NT2/D1 (cell line): Measurements from ENCODE around the gene JMY.

Experiments used
- DNase-seq: peaks from one replicate; pipeline ENCODE4 v3.0.0-alpha.2; 2011; ENCODE audit warnings: low read depth, low spot score
- H3K27me3 ChIP-seq: 2 replicates; pipeline ENCODE4 v1.6.0; 2011; ENCODE audit warnings: mild to moderate bottlenecking; ENCODE audit not compliant: insufficient read length, insufficient read depth
- H3K36me3 ChIP-seq: 2 replicates; pipeline ENCODE4 v1.6.1; 2011; ENCODE audit warnings: mild to moderate bottlenecking, low read length, mixed read lengths; ENCODE audit not compliant: insufficient read depth, insufficient read length
- H3K4me1 ChIP-seq: 2 replicates; pipeline ENCODE4 v1.5.1; 2011; ENCODE audit not compliant: insufficient read depth, insufficient read length
- H3K4me3 ChIP-seq: 2 replicates; pipeline ENCODE4 v1.5.1; 2011; ENCODE audit warnings: low read depth; ENCODE audit not compliant: insufficient read length
- H3K9ac ChIP-seq: 2 replicates; pipeline ENCODE4 v1.6.0; 2011; ENCODE audit warnings: low read depth; ENCODE audit not compliant: insufficient read length
- H3K9me3 ChIP-seq: 2 replicates; pipeline ENCODE4 v1.5.1; 2011; ENCODE audit warnings: mild to moderate bottlenecking, low read length; ENCODE audit not compliant: insufficient read depth
- SUZ12 ChIP-seq: IDR thresholded peaks from 2 replicates; pipeline ENCODE4 v1.6.1; 2011; ENCODE audit not compliant: insufficient read length, insufficient read depth; ENCODE audit errors: extremely low read depth
- YY1 ChIP-seq: IDR thresholded peaks from 2 replicates; pipeline ENCODE4 v1.6.1; 2011; ENCODE audit not compliant: insufficient read length, insufficient read depth
- ZNF274 ChIP-seq: IDR thresholded peaks from 2 replicates; pipeline ENCODE4 v1.6.1; 2011; ENCODE audit warnings: mild to moderate bottlenecking, low read depth, low read length

JMY gene

GRCh38 chr5:79225441-79225840 is 10.5 kb upstream of the JMY start:
- H3K36me3 ChIP-seq = no peaks in the 10 kb centered on the region
- H3K9me3 ChIP-seq = no peaks in the 10 kb centered on the region
- no peak for TF ChIP-seq SUZ12
- TF ChIP-seq YY1 = no peak
- TF ChIP-seq ZNF274 = no peak
- no peaks in the 10 kb centered on the region for H3K27me3 ChIP-seq
- H3K9ac ChIP-seq = no peak overlapping the region
- no peak overlapping the region for H3K4me3 ChIP-seq
- DNase-seq = no peak
- no peaks in the 10 kb centered on the region for H3K4me1 ChIP-seq

- Histone ChIP-seq H3K9me3 (no peaks in the 10 kb centered on the region), H3K36me3 (no peaks in the 10 kb centered on the region), H3K9ac (no peak overlapping the region), H3K27me3 (no peaks in the 10 kb centered on the region), H3K4me1 (no peaks in the 10 kb centered on the region), H3K4me3 (no peak overlapping the region)
- TF ChIP-seq YY1 (no peak), SUZ12 (no peak), ZNF274 (no peak)
- no peak for DNase-seq
Measured at GRCh38 chr5:79227484-79228025, 8.4 kb upstream of the JMY start.

- TF ChIP-seq SUZ12 = no peak
- no peaks in the 10 kb centered on the region for H3K4me1 ChIP-seq
- H3K4me3 ChIP-seq = no peak overlapping the region
- DNase-seq = no peak
- no peak overlapping the region for H3K9ac ChIP-seq
- H3K36me3 ChIP-seq = no peaks in the 10 kb centered on the region
- H3K9me3 ChIP-seq = no peaks in the 10 kb centered on the region
- no peaks in the 10 kb centered on the region for H3K27me3 ChIP-seq
Measured at GRCh38 chr5:79229357-79230174, 6.4 kb upstream of the JMY start.

GRCh38 chr5:79235261-79235633 is 684 bp upstream of the JMY start:
- peak overlapping the region; percentile 80 for H3K9ac ChIP-seq
- H3K27me3 ChIP-seq = peaks cover 7% of the 10 kb centered on the region
- H3K4me1 ChIP-seq = no peaks in the 10 kb centered on the region
- TF ChIP-seq YY1 = no peak
- TF ChIP-seq ZNF274 = no peak
- no peak for TF ChIP-seq SUZ12
- H3K4me3 ChIP-seq = peak overlapping the region; percentile 75
- no peak for DNase-seq
- H3K9me3 ChIP-seq = no peaks in the 10 kb centered on the region
- H3K36me3 ChIP-seq = no peaks in the 10 kb centered on the region

GRCh38 chr5:79236362-79236969 is 535 bp downstream of the JMY start:
- peaks cover 7% of the 10 kb centered on the region for H3K27me3 ChIP-seq

GRCh38 chr5:79236970-79237739 is 1.2 kb downstream of the JMY start:
- no peak for TF ChIP-seq YY1
- no peak for TF ChIP-seq ZNF274
- TF ChIP-seq SUZ12 = no peak
- DNase-seq = no peak
- Histone ChIP-seq H3K9me3 (no peaks in the 10 kb centered on the region), H3K4me1 (no peaks in the 10 kb centered on the region), H3K27me3 (peaks cover 7% of the 10 kb centered on the region), H3K36me3 (no peaks in the 10 kb centered on the region), H3K9ac (peak overlapping the region; percentile 83), H3K4me3 (peak overlapping the region; percentile 75)

More at GRCh38 chr5:79236362-79236969, 535 bp downstream of the JMY start:
- no peaks in the 10 kb centered on the region for H3K4me1 ChIP-seq
- H3K9me3 ChIP-seq = no peaks in the 10 kb centered on the region
- H3K9ac ChIP-seq = peak overlapping the region; percentile 83
- no peak for DNase-seq
- H3K36me3 ChIP-seq = no peaks in the 10 kb centered on the region
- no peak for TF ChIP-seq ZNF274
- no peak for TF ChIP-seq SUZ12
- TF ChIP-seq YY1 = no peak
- H3K4me3 ChIP-seq = peak overlapping the region; percentile 75
